Measurements from ENCODE around the gene WDR64.

DNA sequence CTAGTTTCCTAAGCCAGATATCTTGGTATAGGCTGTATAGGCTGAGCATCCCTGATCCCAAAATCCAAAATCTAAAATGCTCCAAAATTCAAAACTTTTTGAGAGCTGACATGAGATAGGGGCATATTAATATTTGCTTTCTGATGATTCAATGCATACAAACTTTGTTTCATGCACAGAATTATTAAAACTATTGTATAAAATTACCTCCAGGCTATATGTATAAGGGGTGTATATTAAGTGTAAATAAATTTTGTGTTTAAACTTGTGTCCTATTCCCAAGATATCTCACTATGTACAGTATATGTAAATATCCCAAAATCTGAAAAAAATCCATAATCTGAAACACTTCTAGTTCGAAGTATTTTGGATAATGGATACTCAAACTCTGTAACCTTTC, 2.6 kb downstream of the WDR64 start:
- TF ChIP-seq, protein P1, sequence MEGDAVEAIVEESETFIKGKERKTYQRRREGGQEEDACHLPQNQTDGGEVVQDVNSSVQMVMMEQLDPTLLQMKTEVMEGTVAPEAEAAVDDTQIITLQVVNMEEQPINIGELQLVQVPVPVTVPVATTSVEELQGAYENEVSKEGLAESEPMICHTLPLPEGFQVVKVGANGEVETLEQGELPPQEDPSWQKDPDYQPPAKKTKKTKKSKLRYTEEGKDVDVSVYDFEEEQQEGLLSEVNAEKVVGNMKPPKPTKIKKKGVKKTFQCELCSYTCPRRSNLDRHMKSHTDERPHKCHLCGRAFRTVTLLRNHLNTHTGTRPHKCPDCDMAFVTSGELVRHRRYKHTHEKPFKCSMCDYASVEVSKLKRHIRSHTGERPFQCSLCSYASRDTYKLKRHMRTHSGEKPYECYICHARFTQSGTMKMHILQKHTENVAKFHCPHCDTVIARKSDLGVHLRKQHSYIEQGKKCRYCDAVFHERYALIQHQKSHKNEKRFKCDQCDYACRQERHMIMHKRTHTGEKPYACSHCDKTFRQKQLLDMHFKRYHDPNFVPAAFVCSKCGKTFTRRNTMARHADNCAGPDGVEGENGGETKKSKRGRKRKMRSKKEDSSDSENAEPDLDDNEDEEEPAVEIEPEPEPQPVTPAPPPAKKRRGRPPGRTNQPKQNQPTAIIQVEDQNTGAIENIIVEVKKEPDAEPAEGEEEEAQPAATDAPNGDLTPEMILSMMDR (IDR thresholded peaks at IDR 0.05; ENCODE audit: low read depth, low read length): no peak
- no peak for TF ChIP-seq EZH2phosphoT487 (IDR thresholded peaks at IDR 0.05; ENCODE audit: low read depth)

All from OCI-LY3 (cell line).